Suprapubic skin (tissue), 4 donors: Measurements from ENCODE around the gene C11orf86.

Experiments
- CTCF ChIP-seq, 2 donors: fragments of 200-600 bp in 1 of 2; fragments of 450-650 bp in 1 of 2; sonication (generic) in 1 of 2; IDR thresholded peaks; one replicate each; pipeline ENCODE4 v1.5.1; 2016 to 2019; ENCODE audit warnings: antibody characterized with exemption in 2 of 2, mild to moderate bottlenecking in 1 of 2, moderate library complexity in 1 of 2
- EP300 ChIP-seq: sonication (generic); formaldehyde crosslinking; IDR thresholded peaks from one replicate; pipeline ENCODE4 v1.6.1; 2017; ENCODE audit warnings: antibody characterized with exemption
- POLR2A ChIP-seq, 2 donors: fragments of 450-650 bp; IDR thresholded peaks; one replicate each; pipeline ENCODE4 v1.6.1; 2017; ENCODE audit warnings: antibody characterized with exemption in 2 of 2, mild to moderate bottlenecking in 2 of 2, moderate library complexity in 2 of 2
- POLR2AphosphoS5 ChIP-seq, 3 donors: sonication (generic); formaldehyde crosslinking; IDR thresholded peaks; one replicate each; pipeline ENCODE4 v1.6.1; 2017; ENCODE audit warnings: antibody characterized with exemption in 3 of 3

- TF ChIP-seq POLR2A (IDR thresholded peaks at IDR 0.05) (no peak), POLR2AphosphoS5 (IDR thresholded peaks at IDR 0.05) (no peak), EP300 (no peak), CTCF (IDR thresholded peaks at IDR 0.05) (no peak)
These were observed 8.8 kb upstream of the C11orf86 start for GRCh38 chr11:66966351-66966750.
